CD4-positive, alpha-beta T cell treated with Interleukin-21 for 1 hour (primary cell): ENCODE data around the gene PRSS53.

Experiments
- DNase-seq: peaks from one replicate; pipeline ENCODE4 v3.0.0-alpha.2; 2020

The PRSS53 gene

DNA sequence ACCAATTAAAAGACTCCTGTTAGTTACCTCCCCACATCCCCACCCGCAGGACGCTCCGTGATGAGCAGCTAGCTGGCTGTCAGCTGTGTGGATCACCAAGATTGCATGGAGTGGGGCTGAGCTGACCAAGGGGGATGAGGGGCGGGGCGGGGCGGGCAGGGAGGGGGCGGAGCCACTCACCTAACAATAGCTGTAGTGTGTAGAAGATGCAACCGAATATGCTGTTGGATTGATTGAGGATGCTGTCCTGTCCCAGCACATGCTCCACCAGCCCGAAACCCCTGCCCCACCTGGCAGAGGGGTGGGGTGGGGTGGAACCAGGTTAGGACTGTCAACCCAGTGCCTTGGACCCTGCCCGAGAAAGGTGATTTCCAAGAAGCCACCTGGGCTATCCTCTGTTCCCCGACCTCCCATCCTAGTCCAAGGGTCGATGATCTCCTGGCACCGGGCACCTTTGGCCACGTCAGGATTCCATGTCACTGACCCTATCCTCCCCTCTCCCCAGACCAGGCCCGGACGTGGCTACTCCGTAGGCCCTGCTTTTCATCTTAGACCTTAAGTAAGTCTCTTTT, 4.5 kb upstream of the PRSS53 start:
- no peak for DNase-seq

DNA sequence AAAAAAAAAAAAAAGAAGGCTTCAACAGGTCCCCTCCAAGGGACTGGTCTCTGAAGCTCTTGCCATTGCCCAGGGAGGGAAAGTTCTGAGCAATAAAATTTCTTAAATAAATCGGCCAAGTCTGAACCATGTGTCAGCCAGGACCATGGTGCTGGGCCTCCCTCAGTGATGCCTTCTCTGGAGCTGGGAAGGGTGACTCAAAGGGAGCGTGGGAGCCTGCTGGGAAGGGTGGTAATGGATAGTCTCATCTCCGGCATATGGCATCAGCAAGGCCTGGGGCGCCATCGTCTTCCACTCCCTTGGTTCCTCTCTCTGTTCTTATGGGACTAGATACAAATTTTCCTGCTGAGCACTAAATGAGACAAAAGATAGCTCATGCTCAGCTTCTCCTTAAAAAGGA, 3.6 kb upstream of the PRSS53 start:
- no peak for DNase-seq

DNA sequence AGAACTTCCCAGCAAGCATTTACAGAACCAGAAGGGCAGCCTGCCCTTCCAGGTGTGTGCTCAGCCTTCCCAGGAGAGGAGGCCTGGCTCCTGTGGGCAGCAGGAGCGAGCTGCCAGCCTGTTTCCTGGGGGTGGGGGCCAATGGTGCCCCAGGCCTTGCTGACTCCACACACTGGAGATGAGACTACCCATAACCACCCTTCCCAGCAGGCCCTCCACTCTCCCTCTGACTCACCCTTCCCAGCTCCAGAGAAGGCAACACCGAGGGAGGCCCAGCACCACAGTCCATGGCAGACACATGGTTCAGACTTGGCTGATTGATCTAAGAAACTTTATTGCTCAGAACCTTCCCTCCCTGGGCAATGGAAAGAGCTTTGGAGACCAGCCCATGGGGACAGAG, 1.8 kb upstream of the PRSS53 start:
- no peak for DNase-seq

DNA sequence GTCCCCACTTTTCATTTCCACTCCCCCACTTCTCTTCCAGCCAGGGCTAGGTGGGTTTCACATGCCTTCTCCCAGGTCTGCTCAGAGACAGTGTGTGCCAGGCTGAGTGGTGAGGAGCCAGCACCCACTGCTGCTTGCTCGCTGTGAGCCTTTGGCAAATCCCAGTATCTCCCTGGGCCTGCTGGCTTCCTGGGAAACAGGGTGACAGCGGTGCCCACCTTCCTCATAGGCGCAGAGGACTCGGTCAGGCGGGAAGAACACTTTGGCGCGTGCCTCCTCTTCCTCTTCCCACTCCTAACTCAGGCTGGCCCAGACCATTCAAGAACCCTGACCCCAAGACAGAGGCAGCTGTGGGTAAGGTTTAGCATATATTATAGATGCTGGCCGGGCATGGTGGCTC, 456 bp upstream of the PRSS53 start:
- DNase-seq = no peak

DNA sequence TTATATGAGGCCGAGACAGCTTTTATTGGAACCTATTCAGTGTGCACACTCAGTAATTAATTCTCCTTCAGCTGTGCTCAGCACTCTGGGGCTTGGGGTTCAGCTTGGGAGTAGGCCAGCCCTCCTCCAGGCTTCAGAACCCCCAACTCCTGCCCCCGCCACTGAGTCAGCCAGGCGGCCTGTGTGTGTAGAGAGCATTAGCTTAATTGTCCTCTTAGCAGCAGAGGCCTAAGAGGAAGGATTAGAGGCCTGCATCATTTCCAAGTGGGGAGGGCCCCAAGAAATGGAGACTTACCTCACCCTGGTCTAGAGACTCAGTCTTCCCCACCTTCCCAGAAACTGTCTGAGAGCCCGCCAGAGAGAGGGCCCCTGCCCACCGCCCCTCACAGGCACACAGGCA, 772 bp downstream of the PRSS53 start:
- DNase-seq = no peak

DNA sequence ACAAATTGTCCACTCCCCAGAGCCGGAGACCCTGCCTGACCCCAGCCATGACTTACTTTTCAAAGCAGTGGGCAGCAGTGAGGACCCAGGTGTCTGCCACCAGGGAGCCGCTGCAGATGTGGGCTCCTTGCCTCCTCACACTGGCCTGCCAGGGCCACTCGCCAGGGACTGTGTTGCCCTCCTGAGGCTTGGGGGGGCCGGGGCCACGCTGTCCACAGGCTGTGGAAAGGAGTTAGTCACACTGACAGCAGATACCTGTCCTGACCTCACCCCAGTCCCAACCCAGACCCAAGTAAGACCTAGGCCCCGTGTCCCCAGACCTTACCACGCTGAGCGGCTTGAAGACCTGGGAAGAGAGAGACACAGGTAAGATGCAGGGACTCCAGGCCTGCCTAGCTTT, 1.3 kb downstream of the PRSS53 start:
- DNase-seq = no peak

DNA sequence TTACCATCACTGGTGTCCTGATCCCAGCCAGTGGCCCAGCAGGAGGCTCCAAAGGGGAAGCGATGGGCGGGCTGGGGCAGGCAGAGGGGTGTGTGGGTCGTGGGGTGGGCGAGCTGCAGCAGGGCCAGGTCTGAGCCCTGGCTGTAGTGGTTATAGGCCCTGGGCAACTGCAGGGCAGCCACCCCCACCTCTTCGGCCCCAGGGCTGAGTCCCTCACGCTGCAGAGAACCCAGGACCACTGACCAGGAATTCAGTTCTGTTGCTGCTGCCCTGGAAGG, 2.2 kb downstream of the PRSS53 start:
- DNase-seq = no peak

DNA sequence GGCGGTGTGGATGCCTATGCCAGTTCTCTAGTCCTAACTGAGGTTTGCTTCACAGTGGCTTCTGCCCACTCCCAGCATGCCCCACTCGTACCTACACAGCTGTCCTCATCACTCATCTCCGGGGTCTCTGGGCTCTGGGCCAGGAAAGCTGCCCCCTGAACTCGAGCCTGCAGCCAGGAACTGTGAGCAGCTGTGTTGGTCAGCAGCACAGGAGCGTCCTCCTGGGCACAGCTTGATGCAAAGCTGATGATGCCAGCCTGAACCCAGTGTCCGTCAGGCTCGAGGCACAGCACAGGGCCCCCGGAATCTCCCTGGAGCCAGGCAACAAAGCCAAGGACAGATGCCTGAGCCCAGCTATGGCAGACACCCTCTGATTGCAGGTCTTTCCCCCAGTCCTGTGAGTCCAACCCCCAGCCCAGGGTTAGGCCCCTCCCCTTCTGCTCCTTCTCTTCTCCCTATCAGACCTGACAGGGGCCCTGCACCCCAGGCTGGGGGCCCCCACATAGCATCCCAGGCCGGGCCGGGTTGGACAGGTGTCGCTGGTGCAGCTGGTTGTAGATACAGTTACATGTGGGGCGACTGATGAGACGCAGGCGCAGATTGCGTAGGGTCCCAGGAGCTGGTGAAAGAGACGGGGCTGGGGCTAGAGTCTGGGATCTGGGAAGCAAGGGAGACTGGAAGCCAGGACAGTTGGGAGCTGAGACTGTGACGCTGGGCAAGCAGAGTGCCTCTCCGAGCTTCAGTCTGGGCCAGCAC, 2.7 kb downstream of the PRSS53 start:
- DNase-seq = no peak

DNA sequence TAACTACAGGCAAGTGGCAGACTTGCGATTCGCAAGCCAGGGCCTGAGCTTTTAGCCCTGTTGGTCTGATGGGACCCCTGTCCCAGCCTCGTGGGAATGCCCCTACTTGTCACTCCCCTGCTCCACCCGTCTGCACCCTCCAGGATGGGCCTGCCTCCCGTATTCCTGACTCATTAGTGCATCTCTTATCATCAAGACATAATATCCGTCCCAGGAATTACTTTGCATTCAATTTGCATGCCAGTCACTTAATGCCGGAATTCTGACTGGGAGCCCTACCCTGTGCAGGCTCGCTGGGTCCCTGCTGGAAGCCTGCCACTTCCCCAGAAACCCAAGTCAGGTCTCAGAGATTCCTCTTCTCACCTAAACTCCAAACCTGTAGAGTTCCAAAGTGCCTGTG, 3.3 kb downstream of the PRSS53 start:
- DNase-seq = no peak

DNA sequence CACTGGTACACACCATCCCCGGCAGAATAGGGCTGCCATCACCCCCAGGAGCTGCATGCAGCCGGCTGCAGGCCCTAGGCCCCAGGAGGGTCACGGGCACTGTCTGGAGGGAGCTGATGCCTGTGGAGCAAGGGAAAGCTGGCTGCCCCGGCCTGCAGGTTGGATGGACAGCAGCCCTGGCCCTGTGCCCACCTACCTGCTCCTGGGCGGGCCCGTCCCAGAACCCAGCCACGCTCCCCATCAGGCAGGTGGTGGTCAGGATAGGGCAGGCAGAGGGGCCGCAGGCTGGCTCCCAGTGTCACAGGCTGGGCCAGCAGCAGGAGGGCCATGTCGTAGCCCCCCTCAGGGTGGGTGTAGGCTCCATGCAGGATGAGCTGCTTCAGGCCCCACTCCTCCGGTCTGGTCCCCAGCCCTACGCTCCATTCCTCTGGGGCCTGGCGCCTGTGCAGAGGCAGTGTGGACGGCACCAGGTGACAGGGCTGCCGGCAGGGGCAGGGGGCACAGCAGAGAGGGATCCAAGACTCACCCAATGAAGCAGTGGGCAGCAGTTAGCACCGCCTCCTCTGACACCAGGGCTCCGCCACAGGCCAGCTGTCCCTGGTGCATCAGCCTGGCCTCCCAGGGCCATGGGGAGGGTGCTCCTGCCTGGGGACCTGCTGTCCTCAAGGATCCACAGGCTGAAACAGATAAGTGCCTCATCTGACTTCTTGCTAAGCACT, 4.0 kb downstream of the PRSS53 start:
- no peak for DNase-seq

DNA sequence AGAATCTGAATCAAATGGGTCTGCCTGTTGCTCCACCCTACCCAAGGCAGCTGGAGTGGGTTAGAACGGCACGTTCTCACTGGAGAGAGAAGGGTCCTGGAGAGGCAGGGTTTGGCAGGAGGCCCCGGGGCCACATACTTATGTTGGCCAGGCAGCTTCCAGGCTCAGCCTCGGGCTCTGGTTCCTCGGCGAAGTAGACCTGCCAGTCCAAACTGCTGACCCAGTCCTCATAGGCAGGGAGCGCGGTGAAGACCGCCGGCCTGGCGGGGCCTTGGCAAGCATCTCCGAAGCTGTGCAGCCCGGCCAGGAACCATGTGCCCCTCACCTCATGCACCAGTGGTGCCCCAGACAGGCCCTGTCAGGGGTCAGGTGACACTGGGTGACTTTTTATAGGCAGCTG, 4.8 kb downstream of the PRSS53 start:
- DNase-seq = no peak

DNA sequence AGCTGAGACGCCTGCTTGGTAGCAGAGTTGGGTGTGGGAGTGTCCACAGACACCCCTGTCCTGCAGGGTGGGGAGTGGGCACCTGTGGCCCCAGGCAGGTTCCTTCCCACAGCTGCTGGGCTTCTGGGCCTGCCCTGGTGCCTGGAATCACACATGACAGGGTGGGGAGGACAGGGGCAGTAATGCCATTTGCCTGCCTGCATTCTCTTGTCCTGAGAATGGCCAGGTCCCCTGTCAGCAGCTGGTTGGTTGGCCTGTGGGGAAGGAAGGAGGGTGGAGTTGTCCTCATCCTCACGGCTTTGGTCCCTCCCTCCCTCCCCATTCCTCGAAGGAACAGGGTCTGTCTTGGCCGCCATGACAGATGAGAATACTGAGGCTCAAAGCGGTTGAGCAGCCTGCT, 5.2 kb downstream of the PRSS53 start:
- DNase-seq = no peak

DNA sequence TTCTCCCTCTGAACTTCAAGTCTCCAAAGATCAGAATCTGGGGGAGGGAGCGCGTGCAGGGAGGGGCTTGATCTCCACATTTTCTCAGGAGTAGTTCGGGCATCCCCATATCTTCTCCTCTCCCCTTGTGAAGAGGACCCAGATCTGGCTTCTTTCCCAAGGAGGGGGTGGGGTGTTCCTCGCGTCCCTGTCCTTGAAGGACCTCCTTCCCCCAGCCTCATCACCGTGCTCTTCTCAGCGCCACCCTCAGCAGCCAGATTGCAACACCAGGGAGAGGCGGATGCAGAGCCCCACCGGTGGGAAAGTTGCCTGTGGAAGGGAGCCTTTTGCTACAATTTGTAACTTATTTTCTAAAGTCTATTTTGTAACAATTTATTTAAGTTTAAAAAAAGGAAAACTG, 5.7 kb downstream of the PRSS53 start:
- no peak for DNase-seq

DNA sequence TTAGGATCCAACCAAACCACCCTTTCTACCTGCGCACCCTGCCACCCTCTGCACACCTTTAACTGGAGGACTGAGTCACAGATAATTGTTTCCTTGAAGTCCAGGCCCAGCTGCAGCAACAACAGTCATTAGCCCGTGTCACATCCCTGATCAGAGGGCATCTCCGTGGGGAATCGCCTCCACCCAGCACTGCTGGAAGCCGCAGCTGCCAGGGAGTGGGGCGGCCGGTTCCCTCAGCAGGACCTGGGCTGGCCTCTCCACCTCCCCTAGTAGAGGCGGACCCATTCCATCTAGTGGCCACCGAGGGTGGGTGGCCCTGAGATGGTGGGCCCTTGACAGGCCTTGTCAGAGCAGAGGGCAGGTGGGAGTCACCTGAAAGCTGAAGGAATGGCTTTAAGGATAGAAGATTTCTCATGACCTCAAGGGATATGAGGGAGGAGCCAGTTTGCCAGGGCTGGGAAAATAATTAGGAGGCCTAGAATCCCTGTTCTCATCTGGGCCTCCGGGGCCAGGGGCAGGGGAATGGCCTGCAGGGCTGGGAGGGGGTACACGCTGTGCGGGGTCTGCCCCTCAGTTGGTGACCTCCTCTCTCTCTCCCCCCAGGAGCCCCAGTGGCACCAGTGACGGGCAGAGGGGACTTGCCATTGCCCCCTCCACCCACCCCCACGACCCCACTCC, 6.2 kb downstream of the PRSS53 start:
- DNase-seq = no peak

DNA sequence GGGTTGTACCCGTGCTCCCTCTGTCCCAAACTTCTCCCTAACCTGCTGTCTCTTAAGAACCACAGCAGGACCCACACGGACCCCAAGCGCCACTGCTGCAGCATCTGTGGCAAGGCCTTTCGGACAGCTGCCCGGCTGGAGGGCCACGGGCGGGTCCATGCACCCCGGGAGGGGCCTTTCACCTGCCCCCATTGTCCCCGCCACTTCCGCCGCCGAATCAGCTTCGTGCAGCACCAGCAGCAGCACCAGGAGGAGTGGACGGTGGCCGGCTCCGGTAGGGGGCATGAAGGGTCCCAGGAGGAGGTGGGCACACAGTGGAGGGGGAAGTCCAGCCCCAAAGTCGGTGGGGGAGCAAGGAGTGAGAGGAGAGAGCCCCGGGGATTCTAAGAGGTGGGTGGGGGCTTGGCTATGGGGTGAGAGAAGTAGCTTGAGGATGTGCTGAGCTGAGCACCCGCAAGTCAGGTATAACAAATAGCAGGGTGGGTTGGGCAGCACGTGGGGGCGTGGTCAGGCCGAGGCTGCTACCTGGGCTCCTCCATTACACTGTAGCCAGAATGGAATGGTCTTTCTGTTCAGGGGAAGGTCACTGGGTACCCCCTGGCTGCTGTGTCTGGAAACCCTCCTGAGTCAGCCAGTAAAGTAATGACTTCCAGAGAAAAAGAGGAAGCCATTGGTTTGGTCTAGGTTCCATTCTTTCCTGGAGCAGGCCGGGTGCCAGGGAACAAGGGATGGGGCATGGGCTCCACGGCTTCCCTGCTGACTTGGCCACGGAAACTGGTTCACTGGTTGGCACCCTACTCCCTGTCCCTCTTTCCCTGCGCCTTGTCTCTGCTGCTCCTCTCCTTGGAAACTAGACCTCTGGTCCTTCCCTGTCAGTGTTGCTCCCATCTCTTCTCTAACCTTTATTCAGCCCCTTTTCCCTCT, 7.1 kb downstream of the PRSS53 start:
- DNase-seq = no peak

DNA sequence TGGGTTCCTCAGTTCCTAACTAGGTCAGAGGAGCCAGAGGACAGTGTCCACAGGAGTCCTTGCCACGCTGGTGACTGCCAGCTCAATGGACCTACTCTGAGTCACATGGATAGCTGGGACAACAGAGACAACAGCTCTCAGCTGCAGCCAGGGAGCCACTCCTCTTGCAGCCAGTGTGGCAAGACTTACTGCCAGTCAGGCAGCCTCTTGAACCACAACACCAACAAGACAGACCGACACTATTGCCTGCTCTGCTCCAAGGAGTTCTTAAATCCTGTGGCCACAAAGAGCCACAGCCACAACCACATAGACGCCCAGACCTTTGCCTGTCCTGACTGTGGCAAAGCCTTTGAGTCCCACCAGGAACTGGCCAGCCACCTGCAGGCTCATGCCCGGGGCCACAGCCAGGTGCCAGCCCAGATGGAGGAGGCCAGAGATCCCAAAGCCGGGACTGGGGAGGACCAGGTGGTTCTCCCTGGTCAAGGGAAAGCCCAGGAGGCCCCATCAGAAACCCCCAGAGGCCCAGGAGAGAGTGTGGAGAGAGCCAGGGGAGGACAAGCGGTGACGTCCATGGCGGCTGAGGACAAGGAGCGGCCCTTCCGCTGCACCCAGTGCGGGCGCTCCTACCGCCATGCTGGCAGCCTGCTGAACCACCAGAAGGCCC, 7.9 kb downstream of the PRSS53 start:
- no peak for DNase-seq

DNA sequence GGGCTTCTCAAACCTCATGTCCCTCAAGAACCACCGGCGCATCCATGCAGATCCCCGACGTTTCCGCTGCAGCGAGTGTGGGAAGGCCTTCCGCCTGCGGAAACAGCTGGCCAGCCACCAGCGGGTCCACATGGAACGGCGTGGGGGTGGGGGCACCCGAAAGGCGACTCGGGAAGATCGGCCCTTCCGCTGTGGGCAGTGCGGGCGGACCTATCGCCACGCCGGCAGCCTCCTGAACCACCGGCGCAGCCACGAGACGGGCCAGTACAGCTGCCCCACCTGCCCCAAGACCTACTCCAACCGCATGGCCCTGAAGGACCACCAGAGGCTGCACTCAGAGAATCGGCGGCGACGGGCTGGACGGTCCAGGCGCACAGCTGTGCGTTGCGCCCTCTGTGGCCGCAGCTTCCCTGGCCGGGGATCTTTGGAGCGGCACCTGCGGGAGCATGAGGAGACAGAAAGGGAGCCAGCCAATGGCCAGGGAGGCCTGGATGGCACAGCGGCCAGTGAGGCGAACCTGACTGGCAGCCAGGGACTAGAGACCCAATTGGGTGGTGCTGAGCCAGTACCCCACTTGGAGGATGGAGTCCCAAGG, 8.6 kb downstream of the PRSS53 start:
- no peak for DNase-seq

DNA sequence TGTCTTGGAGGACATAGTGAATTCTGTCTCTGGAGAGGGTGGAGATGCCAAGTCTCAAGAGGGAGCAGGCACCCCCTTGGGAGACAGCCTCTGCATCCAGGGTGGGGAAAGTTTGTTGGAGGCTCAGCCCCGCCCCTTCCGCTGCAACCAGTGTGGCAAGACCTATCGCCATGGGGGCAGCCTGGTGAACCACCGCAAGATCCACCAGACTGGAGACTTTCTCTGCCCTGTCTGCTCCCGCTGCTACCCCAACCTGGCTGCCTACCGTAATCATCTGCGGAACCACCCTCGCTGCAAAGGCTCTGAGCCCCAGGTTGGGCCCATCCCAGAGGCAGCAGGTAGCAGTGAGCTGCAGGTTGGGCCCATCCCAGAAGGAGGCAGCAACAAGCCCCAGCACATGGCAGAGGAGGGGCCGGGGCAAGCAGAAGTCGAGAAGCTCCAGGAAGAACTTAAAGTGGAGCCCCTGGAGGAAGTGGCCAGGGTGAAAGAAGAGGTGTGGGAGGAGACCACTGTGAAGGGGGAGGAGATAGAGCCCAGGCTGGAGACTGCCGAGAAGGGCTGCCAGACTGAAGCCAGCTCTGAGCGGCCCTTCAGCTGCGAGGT, 9.3 kb downstream of the PRSS53 start:
- no peak for DNase-seq

DNA sequence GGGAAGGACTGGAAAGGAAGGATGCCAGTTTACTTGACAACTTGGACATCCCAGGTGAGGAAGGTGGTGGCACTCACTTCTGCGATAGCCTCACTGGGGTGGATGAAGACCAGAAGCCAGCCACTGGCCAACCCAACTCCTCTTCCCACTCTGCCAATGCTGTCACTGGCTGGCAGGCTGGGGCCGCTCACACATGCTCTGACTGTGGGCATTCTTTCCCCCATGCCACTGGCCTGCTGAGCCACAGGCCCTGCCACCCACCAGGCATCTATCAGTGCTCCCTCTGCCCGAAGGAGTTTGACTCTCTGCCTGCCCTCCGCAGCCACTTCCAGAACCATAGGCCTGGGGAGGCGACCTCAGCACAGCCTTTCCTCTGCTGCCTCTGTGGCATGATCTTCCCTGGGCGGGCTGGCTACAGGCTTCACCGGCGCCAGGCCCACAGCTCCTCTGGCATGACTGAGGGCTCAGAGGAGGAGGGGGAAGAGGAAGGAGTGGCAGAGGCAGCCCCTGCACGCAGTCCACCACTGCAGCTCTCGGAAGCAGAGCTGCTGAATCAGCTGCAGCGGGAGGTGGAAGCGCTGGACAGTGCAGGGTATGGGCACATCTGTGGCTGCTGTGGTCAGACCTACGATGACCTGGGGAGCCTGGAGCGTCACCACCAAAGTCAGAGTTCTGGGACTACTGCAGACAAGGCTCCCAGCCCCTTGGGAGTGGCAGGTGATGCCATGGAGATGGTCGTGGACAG, 10.0 kb downstream of the PRSS53 start:
- DNase-seq = no peak

DNA sequence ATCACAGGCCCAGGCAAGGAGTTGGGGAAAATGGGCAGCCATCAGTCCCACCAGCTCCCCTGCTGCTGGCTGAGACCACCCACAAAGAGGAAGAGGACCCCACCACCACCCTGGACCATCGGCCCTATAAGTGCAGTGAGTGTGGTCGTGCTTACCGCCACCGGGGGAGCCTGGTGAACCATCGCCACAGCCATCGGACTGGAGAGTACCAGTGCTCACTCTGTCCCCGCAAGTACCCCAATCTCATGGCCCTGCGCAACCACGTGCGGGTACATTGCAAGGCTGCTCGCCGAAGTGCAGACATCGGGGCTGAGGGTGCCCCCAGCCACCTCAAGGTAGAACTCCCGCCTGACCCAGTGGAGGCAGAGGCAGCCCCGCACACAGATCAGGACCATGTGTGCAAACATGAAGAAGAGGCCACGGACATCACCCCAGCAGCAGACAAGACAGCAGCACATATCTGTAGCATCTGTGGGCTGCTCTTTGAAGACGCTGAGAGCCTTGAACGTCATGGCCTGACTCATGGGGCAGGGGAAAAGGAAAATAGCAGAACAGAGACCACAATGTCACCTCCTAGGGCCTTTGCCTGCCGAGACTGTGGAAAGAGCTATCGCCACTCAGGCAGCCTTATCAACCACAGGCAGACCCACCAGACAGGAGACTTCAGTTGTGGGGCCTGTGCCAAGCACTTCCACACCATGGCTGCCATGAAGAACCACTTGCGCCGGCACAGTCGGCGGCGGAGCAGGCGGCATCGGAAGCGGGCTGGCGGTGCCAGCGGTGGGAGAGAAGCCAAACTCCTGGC, 10.9 kb downstream of the PRSS53 start:
- DNase-seq = no peak
